Stimulated activated CD4-positive, alpha-beta T cell treated with anti-CD3 and anti-CD28 coated beads, TNF-alpha, amount 100 ng/mL, for 1 hour (primary cell): Measurements from ENCODE around the gene PBX1.
"Not testable (repeated sequence)": the region's sequence is repeated elsewhere in the genome, so short reads cannot be mapped to it uniquely, and the experiment has no call there.

Experiments
- DNase-seq, 3 donors: peaks; one replicate each; pipeline ENCODE4 v3.0.0-alpha.2; 2020; ENCODE audit warnings: low read depth in 3 of 3, low spot score in 1 of 3

Gene PBX1

DNA sequence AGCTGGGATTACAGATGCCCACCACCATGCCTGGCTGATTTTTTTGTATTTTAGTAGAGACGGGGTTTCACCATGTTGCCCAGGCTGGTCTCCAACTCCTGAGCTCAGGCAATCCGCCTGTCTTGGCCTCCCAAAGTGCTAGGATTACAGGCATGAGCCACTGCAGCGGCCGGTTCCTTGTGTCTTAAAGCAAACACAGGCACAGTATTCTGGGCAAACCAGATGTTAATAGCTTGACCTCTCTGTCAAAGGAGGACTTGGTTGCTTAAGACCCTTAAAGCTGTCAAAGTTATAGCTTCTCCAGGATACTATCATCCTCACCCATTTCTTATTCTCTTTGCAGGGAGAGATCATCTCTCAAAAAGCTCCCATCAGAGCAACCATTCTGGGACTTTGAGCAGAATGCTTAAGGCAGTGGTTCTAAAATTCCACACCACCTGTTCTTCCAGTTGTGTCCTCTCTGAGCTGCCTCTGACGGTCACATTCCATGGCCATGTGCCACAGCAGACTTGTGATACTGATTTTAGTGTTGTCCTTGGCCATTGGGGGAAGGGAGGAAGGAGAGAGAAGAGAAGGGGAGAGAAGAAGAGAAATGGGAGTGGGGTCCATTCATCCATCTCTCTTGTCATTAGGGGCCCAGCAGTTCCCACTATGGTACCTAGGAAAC is 81.8 kb downstream of the PBX1 start:
- no peak for DNase-seq

DNA sequence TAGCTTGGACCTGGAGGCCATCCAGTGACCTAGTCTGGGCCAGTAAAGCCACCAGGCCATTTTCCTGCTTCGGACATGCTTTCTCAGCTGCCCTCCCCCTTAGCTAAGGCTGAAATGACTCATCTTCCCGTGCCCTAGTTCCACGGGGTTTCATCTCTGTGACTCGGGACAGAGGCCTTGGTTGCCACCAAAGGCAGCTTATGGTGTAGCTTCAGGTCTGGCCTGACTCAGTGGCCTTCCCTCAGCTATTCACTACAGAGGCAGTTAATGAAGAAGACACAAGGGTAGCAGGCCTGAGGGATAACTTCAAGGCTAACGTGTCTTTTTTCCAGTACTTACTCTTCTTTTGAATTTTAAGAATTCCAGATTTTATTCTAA is 82.4 kb downstream of the PBX1 start:
- no peak for DNase-seq

DNA sequence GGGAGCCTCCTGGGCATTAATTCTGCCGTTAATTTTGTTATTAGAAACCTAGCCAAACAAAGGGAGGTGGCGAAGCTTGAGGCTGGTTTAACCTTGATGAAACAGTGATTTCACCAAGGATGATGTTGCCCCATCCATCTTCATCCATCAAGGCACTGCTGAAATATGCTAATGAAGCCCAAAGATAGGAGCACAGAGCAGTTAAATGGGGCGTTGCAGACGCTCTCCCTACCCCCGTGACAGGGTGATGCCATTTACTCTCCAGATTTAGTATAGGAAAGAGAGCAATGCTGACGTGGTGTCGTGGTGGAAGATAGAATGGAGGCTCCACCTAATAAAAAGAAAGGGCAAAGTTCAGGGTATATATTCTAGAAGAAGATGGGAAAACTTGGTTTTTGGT is 84.0 kb downstream of the PBX1 start:
- no peak for DNase-seq

DNA sequence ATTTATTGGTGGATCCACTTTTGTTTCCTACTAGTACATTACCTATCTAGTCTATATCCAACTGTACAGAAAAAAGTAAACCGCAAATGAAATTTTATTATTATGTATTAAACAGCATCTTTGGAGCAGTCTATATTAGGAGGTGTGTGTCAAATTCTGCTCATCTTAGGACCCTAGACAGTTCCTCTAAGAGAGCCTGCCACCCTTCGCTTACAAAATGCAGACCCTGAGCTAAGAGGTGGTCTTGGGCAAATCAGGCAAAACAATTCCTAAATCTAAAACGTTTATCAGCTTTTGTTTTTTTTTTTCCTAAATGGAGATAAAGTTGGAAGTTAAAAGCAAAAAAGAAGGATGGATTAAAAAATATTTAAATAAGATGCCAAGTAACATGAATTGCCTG is 85.3 kb downstream of the PBX1 start:
- DNase-seq: no peak

DNA sequence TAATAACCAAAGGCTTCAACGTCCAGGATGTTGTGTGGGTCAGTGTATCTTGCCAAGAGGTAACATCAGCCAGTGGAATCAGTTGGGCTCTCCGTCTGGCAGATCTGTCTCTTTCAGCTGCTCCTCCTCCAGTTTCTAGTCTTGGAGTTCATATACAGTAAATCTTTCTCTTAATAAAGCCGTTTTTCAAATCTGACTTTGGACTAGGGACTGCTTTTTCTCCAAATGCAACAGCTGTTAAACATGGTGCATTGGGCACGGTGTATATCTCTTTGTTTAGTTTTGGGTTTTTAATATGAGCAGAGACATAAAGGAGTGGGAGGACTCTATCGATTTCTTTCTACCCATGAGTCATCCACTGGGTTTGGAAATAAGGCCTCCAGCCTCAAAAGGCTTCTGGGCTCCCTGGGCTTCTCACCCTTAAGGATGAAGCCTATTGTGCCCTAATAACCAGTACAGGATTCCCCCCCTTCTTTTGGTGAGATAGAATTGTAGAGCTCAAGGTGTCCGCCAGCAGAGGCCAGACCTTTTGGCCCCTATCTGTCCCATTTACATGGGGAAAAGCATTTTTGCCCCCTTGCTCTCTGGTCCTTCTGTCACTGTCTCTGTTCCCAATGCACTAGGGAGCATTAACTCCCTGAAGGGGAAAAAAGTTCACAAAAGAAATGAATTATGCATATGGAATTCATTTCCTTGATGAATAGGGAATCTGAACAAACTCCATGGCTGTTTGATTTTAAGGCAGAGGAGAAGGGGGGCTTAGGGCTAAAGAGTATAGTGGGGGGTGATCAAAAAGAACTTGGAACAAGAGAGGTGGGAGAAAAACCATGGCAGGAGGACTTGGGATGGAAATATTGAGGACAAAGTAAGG is 86.0 kb downstream of the PBX1 start:
- DNase-seq: no peak

DNA sequence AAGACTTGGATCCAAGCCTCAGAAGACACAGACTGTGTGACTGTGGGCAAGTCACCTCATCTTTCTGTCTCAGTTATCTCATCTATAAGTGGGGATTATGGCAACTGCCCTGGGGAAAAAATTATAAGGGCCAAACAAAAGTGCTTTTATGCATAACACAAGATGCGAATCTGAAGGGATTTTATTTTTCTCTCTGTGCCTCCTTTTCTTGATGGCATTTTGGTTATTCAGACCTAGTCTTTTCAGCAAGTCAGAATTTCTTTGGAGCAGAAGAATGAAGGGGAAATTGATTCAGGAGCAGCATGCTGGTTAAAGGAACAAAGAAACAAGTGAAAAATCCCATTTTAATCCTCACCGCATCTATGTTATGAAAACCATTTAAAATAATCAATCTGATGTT is 86.9 kb downstream of the PBX1 start:
- DNase-seq: no peak

DNA sequence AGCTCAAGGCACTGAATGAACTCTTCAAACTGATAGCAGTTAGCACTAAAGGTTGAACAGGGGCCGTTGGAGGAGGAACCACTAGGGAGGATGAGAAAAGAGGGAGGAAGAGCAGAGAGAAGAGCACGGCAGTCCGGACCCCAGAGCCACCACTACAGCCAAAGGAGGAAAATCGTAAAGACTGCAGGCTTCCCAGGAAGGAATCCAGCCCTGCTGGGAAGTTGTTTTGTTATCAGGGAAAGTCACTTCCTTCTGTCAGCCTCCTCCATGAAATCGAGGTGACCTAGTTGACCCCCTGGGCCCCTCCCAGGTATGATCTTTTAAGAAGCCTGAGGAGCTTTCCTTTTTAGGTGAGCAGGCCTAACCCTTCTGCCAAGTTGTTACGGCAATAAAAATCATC is 88.2 kb downstream of the PBX1 start:
- DNase-seq: no peak

DNA sequence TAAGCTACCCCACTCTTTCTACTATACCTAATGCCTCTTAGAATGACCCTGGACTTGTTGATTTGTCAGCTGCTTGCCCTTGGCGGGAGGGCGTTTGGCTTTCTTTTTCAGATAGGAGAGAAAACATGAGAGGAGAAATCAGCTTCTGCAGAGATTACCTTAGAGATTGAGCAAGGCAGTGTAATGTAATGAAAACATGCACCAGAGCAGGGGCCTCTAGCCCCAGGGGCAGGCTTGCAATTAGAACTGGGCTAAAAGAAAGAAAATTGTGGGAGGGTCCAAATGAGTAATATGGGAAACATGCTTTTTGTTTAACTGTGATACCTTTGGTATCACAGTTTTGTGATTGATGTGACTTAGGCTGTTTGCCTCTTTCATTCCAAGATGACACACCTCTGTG is 89.7 kb downstream of the PBX1 start:
- no peak for DNase-seq

DNA sequence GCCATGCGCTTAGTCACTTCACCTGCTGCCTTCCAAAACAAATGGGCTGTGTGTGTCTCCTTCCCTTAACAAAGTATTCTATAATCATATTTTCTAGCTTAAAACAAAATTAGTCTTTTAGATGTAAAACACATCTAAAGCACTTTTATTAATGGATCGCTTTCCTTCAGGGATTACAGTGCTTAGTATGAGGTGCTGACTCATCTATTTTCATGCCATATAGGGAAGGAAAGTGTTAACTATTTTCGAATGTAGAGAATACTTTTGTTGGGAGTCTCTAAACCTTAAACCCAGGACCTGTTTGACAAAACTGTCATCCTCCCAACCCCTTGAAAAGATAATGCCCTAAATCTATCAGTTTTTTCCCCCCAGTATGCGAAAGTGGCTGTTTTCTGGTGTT is 90.2 kb downstream of the PBX1 start:
- no peak for DNase-seq

DNA sequence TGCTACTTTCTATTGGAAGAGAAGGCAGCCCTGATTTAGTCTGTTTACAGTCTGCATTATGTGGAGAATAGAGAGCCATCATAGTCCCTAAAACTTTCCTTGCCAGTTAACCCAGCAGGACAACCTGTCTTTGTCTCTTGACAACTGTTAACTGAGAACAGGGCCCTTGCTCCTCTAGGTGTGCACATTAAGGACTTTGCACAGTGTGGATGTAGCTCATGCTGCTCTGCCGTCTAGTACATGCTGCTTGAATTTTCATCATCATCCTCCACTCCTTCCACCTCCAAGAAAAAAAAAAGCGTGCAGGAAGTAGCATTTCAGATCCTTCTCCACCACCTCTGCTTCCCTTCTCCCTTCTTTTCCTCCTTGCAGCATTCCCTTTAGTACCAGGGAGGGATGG is 91.5 kb downstream of the PBX1 start:
- no peak for DNase-seq

DNA sequence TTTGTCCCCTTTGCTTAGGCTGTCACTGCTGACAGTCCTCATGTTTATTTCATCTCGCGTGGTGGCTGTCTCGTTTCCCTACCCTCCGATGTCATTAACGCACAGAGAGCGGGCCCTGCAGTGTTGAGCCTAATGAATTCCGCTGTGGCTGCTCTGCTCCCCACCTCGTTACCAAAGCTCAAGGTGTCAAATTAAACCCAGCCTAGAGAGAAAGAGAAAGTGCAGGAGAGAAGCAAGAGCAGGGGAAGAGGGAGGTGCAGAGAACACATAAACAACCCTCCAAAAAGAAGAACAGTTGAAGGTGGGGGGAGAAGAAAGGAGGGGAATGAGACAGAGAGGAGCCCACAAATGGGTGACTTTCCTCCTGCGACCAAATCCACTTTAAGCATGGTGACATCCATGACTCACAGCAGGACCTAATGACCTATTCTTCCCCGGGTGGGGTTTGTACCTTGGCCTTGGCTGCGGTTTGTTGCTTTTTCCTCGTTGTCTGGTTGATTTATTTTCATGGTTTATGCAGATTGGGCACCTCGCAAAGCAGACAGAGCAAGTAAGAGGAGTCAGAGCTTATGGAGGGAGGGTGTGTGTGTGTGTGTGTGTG is 92.5 kb downstream of the PBX1 start:
- no peak for DNase-seq

DNA sequence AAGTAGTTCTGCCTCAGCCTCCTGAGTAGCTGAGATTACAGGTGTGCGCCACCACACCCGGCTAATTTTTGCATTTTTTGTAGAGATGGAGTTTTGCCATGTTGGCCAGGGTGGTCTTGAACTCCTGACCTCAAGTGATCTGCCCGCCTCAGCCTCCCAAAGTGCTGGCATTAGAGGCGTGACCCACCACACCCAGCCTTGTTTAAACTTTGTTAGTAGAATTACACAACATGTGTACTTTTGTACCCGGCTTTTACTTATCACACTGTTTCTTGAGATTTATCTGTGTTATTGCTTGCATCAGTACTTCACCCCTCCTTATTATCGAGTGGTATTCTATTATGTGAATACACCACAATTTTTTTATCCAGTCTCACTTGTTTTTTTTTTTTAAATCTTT is 94.0 kb downstream of the PBX1 start:
- not testable (repeated sequence) for DNase-seq

DNA sequence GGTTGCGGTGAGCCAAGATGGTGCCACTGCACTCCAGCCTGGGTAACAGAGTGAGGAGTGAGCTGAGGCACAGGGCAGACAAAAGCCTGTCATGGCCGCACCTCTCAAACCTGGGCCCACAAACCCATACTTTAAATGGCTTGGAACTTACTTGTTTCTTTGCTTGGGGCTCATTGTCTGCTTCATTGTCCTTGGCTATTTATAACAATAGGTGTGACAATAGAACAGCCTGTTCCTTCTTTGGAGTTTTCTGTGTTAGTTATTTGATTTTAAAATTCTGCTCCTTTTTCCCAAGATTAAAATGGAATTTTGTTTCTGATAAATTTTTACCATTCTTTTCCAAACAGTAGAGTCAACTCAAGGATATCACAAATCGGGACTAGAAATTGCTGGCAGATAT is 94.7 kb downstream of the PBX1 start:
- DNase-seq: no peak

DNA sequence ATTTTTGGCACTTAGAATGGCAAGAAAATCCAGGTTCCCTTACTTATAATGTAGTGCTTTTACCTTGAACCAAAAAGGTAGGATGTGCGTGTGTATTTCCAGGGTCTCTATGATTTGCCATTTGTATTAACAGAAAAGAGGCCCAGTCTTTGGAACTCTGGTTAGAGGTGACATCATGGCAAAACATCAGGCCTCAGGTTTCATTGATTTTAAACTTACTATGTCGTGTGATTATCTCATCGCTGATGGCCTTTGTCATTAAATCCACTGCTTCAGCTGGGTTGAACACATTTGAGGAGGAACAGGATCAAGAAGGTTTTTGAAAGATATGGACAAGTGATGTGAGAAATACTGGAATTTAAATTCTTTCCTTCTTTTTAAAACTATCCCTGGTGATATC is 95.2 kb downstream of the PBX1 start:
- DNase-seq: no peak

DNA sequence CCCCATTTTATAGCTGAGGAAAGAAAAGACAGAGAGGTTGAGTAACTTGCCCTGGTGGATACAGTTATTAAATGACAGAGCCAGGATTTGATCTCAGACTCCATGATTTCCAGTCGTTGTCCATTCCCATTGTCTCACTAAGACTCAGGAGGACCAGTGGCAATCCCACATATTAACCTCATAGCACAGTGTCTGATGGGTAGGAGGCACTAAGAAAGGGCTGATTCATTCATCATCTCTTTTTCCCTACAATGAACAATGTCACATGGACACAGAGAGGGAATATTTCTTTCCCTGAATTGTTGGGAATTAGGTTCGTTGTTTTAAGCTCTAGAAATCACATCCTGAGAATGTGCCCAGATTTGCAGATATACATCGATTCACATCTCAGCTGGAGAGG is 99.9 kb downstream of the PBX1 start:
- no peak for DNase-seq

DNA sequence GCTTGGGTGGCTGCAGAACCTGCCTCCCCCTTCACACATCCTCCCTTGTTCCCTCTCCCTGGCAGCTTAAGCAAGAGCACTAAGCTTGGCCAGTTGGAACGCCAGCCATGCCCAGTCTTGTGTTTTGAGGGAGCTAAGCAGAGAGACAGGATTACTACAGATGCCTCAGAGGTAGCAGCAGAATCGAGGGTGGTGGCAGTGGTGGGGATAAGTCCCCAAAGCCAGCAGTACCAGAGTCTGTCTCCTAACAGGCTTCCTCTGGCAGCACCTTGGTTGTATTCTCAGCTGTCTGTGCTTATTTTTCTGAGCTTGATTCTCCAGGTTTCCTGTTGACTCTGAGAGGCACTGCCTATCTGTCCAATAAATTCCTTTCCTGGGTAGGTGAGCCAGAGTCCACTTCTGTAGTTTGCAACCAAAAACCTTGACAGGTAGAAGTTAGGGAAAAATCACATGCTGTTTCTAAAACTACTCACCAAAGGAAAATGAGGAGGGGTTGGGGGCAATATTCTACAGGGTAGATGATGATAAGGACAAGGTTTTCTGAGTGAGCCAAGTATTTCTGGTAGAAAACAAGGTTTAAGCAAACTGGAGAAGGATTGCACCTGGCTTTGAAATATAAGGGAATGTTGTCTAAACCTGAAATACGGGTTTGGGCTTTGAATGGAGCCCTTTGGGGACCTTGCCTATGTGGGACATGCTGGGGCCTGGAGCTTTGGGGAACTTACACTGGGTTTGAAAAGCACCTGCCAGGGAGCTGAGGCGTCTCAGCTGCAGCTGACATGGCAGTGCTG is 100.8 kb downstream of the PBX1 start:
- no peak for DNase-seq

DNA sequence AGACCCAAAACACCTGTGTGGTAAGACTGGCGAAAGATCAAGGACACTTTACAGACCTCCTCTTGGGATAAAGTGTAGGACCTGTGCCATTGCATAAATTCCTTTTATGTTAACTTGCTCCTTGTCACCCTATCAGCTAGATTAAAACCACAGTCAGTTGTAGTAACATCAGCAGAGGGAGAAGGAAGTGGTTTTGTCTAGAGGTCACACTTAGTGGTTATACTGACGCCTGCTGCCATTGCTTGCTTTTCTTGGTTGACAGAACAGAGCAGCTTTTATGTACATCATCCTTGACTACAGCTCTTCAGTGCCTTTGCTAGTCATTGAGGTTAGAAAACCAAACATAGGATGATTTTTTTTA is 101.4 kb downstream of the PBX1 start:
- DNase-seq: no peak

DNA sequence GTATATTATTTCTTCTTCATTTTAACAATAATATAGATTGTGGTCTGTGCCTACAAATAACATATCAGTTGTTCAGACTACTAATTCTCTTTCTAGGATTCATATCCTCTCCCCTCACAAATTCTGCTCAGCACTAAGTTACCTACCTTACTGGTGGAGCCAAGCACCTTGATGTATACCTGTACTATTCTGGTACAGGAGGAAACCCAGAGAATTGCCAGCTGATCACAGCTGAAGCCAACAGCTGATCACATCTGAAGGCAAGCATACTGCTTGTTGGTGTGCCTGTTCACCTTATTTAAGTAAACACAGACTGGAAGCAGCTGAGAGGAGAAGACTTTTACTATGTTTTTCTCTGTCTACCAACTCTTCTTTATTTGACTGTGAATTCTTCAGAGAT is 101.8 kb downstream of the PBX1 start:
- DNase-seq: no peak

DNA sequence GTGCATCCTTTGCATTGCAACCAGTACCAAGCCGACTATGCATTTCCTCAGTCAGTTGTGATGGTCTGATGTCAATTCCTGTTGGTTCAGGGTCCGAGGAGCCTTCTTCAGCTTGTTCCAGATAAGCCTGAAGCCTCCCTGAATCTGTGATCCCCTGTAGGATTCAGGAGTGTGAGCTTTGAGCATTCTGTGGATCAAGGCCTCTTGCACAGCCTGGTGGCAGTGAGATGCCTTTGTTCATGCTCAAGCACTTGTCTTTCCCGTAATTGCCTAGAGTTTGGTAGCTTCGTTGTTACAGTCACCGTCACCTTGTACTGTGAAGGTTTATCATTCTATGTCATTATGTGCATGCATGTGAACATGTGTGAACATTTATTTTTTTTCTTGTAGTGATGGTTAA is 103.5 kb downstream of the PBX1 start:
- DNase-seq: no peak

DNA sequence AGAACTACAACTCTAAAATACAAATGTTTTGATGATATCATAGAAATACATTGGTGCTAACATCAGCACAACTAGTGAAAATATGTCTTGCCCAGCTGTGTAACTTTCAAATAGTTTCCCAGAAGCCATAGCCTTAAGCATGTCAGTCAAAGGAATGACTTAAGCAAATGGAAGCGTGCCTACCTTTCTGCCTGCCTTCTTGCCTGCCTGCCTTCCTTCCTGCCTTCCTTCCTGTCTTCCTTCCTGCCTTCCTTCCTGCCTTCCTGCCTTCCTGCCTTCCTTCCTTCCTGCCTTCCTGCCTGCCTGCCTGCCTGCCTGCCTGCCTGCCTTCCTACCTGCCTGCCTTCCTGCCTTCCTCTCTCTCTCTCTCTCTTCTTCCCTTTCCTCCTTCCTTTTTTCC is 104.0 kb downstream of the PBX1 start:
- no peak for DNase-seq

DNA sequence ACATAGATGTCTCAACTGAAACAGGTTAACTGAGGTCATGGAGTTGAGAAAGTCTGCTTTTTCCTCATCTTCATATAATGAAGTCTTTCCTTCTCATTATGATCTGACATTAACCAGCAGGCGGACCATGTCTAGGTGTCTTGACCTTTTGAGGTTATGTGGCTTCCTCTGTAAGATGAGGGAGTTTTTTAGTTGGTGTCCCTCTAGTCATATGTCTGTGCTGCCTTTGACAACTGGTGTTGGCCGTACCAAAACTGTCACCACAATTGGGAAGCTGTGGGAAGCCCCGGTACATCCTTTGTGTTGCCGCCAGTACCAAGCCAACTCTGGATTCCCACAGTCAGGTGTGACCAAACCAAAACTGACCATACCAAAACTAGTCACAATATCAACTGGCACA is 105.1 kb downstream of the PBX1 start:
- DNase-seq: no peak

DNA sequence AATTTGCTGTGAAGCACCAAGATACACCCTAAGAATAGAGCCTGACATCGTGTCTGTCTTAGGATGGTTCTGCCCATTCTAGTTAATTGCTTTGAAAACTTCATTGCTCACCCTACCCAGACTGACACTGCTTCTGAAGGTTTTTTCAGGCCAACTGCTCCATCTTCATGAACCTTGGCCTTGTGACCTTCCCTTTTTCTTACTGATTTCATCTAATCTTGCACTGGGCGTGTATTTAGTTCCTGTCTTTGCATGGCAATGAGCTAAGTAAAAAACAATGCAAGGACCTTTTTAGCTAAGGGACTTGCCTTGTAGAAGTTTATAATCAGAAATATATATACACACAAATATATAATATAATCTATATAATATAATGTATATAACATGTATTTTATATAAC is 108.0 kb downstream of the PBX1 start:
- no peak for DNase-seq
